Measurements from ENCODE around the gene S100A9. TPM values are rescaled to one million over a fixed set of nuclear protein-coding genes. Genes with fewer than 3 reads are reported as not detected.

The S100A9 gene
- total RNA-seq, 1 experiment from 2014 or later: not detected

DNA sequence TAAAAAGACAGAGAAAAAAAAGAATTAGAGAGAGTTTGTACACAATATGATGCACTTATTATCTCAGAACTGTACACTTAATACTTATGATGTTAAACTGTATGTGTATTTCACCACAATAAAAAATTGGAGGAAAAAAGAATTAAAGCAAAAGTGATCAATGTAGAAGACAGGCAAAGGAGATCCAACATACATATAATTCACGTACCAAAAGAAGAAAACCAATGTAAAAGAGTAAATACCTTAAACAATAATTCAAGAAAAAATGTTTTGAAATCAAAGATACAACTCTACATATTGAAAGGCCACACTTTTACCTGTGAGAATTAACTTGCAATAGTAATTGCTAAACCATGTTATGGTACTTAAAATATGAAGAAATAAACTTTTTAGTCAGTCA, 35.1 kb upstream of the S100A9 start:
- Histone ChIP-seq H4K91ac (ENCODE audit: insufficient read length, low read depth, low read length) (no peak overlapping the region), H2BK20ac (ENCODE audit: low read depth, low read length, poor library complexity, severe bottlenecking) (no peak overlapping the region), H3T11ph (ENCODE audit: low read length) (no peak overlapping the region), H3K79me1 (ENCODE audit: insufficient read depth, low read depth, low read length, poor library complexity, severe bottlenecking) (no peaks in the 10 kb centered on the region), H3K27ac (ENCODE audit: insufficient read length, low read depth, low read length) (no peak overlapping the region), H3K9ac (ENCODE audit: extremely low read depth, insufficient read length, low read length) (no peak overlapping the region), H3K9me3 (ENCODE audit: control insufficient read depth, low read depth, low read length) (no peaks in the 10 kb centered on the region), H3K4me2 (ENCODE audit: insufficient read depth, insufficient read length, low read length) (no peak overlapping the region), H2BK15ac (ENCODE audit: low read depth, low read length) (no peak overlapping the region), H3K18ac (ENCODE audit: insufficient read length, low read depth, low read length) (no peak overlapping the region), H2AFZ (ENCODE audit: low read length) (no peak overlapping the region), H4K20me1 (ENCODE audit: control insufficient read depth, insufficient read depth, insufficient read length) (no peaks in the 10 kb centered on the region), H3K23me2 (ENCODE audit: insufficient read length, low read depth, low read length, poor library complexity, severe bottlenecking) (no peaks in the 10 kb centered on the region), H3K27me3 (ENCODE audit: insufficient read depth, low read length) (no peaks in the 10 kb centered on the region), H4K8ac (replicated peaks; ENCODE audit: insufficient read length, low read depth, low read length) (no peak overlapping the region), H3K79me2 (ENCODE audit: insufficient read depth, low read length) (no peaks in the 10 kb centered on the region), H3K14ac (ENCODE audit: insufficient read depth, low read length) (no peak overlapping the region), H3K4me1 (ENCODE audit: insufficient read depth, low read length) (no peaks in the 10 kb centered on the region), H4K5ac (ENCODE audit: insufficient read length, low read depth, low read length) (no peak overlapping the region), H2AK5ac (ENCODE audit: insufficient read length, low read length) (no peak overlapping the region), H2BK12ac (ENCODE audit: insufficient read length, low read depth, low read length) (no peak overlapping the region), H3K4ac (ENCODE audit: low read depth, low read length) (no peak overlapping the region), H2BK120ac (ENCODE audit: low read depth, low read length, poor library complexity, severe bottlenecking) (no peak overlapping the region), H3K23ac (ENCODE audit: insufficient read length, low read depth, low read length) (no peak overlapping the region), H2BK5ac (ENCODE audit: insufficient read length, low read length) (no peak overlapping the region), H3K56ac (ENCODE audit: insufficient read length, low read depth, low read length) (no peak overlapping the region)
- Mint-ChIP-seq H3K4me3 (no peak overlapping the region), H3K27me3 (ENCODE audit: low read depth) (peaks cover 9% of the 10 kb centered on the region), H3K27ac (no peak overlapping the region), H3K4me1 (no peaks in the 10 kb centered on the region), H3K9me3 (peaks cover 29 to 68% of the 10 kb centered on the region in 2 experiments), H3K36me3 (ENCODE audit: insufficient read depth in 1 of 3, low read depth in 3 of 3) (peaks cover 0 to 11% (median 1%) of the 10 kb centered on the region in 3 experiments; a peak in 3 of 7 replicates)
- TF ChIP-seq, protein P1, sequence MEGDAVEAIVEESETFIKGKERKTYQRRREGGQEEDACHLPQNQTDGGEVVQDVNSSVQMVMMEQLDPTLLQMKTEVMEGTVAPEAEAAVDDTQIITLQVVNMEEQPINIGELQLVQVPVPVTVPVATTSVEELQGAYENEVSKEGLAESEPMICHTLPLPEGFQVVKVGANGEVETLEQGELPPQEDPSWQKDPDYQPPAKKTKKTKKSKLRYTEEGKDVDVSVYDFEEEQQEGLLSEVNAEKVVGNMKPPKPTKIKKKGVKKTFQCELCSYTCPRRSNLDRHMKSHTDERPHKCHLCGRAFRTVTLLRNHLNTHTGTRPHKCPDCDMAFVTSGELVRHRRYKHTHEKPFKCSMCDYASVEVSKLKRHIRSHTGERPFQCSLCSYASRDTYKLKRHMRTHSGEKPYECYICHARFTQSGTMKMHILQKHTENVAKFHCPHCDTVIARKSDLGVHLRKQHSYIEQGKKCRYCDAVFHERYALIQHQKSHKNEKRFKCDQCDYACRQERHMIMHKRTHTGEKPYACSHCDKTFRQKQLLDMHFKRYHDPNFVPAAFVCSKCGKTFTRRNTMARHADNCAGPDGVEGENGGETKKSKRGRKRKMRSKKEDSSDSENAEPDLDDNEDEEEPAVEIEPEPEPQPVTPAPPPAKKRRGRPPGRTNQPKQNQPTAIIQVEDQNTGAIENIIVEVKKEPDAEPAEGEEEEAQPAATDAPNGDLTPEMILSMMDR (conservative IDR thresholded peaks at IDR 0.05): no peak
- whole genome bisulfite sequencing (ENCODE audit: extremely low coverage, insufficient read length, low lambda C conversion rate): no CpG with 5 or more reads among the region's 1 CpG
- DNase-seq: no peak

All from H9 (cell line).